PC-3 (cell line): Measurements from ENCODE around the gene VPS8.

Source experiments
- EZH2 ChIP-seq: fragments of 300-600 bp; sonication (generic); IDR thresholded peaks from one replicate; pipeline ENCODE4 v1.6.1; 2017; ENCODE audit warnings: antibody characterized with exemption, mild to moderate bottlenecking, low read length; ENCODE audit not compliant: unreplicated experiment
- EZH2phosphoT487 ChIP-seq: fragments of 300-600 bp; sonication (generic); IDR thresholded peaks from 2 replicates; pipeline ENCODE4 v1.6.1; 2018; ENCODE audit warnings: mild to moderate bottlenecking, antibody characterized with exemption, low read length, borderline replicate concordance
- TF ChIP-seq, protein P1 (sequence below): fragments of 300-600 bp; sonication (generic); conservative IDR thresholded peaks from 2 replicates; pipeline ENCODE4 v1.5.1; 2017; ENCODE audit warnings: antibody characterized with exemption, low read depth, mild to moderate bottlenecking, low read length

DNA sequence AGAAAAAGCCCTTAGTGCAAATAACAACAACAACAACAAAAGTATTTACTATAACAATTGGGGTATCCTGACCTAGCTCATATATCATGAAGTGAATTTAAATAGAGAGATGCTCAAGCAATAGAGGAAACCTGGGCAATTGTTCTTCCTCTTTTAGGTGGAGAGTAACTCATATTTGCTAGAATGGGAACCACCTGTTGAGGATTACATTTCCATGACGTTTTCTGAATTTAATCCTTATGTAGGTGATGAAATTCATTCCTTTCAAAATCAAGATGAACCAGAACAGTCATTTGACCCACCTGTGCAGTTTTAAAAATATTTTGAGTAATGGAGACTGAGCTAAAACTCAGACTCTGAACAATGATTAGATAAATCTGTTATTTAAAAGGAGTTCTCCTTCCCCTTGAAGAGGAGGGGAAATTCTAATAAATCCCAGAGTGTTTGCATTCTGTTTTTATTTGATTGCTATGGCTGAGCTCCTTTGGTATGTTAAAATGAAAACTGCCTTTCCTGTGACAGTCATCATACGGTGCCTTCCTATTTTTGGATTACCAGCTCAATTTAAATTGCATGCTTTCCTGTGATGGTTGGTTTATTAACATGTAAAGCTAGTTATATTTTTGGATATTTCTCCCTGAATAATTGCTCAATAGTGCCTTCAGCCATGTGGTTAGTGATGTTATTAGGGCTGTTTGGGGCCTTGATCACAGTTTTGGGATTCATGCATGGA is 24.3 kb downstream of the VPS8 start:
- TF ChIP-seq EZH2phosphoT487: no peak
- TF ChIP-seq, protein P1, sequence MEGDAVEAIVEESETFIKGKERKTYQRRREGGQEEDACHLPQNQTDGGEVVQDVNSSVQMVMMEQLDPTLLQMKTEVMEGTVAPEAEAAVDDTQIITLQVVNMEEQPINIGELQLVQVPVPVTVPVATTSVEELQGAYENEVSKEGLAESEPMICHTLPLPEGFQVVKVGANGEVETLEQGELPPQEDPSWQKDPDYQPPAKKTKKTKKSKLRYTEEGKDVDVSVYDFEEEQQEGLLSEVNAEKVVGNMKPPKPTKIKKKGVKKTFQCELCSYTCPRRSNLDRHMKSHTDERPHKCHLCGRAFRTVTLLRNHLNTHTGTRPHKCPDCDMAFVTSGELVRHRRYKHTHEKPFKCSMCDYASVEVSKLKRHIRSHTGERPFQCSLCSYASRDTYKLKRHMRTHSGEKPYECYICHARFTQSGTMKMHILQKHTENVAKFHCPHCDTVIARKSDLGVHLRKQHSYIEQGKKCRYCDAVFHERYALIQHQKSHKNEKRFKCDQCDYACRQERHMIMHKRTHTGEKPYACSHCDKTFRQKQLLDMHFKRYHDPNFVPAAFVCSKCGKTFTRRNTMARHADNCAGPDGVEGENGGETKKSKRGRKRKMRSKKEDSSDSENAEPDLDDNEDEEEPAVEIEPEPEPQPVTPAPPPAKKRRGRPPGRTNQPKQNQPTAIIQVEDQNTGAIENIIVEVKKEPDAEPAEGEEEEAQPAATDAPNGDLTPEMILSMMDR: no peak
- TF ChIP-seq EZH2: no peak
